GM18526 (cell line): ENCODE results near the gene SELENOV.

ENCODE experiments used
- POLR2A ChIP-seq: IDR thresholded peaks from 3 replicates; pipeline ENCODE4 v1.6.1; 2011; ENCODE audit not compliant: insufficient read length; ENCODE audit errors: extremely low read depth

The SELENOV gene

GRCh38 chr19:39481676-39482075 lies 33.3 kb upstream of the SELENOV start:
- TF ChIP-seq POLR2A: no peak

- no peak for TF ChIP-seq POLR2A
Observed at GRCh38 chr19:39483141-39483540, 31.8 kb upstream of the SELENOV start.

GRCh38 chr19:39489756-39490155 lies 25.2 kb upstream of the SELENOV start:
- TF ChIP-seq POLR2A: no peak

GRCh38 chr19:39492225-39492624 lies 22.7 kb upstream of the SELENOV start:
- TF ChIP-seq POLR2A: no peak

- TF ChIP-seq POLR2A: no peak
Observed at GRCh38 chr19:39492788-39493187, 22.2 kb upstream of the SELENOV start.

GRCh38 chr19:39494661-39495060 lies 20.3 kb upstream of the SELENOV start:
- no peak for TF ChIP-seq POLR2A

GRCh38 chr19:39496063-39496462 lies 18.9 kb upstream of the SELENOV start:
- no peak for TF ChIP-seq POLR2A

GRCh38 chr19:39497701-39497995 lies 17.3 kb upstream of the SELENOV start:
- TF ChIP-seq POLR2A: no peak

GRCh38 chr19:39497996-39498797 lies 16.7 kb upstream of the SELENOV start:
- no peak for TF ChIP-seq POLR2A

GRCh38 chr19:39498798-39499642 lies 15.9 kb upstream of the SELENOV start, which contains the start of gene DLL3:
Gene DLL3, plus strand, starts transcription at chr19:39498947. Its CDS starts 28 bp downstream, at chr19:39498975.
- no peak for TF ChIP-seq POLR2A

- TF ChIP-seq POLR2A: no peak
Observed at GRCh38 chr19:39499932-39500331, 15.0 kb upstream of the SELENOV start.

GRCh38 chr19:39500543-39500942 lies 14.4 kb upstream of the SELENOV start:
- no peak for TF ChIP-seq POLR2A

- no peak for TF ChIP-seq POLR2A
Observed at GRCh38 chr19:39501340-39501739, 13.6 kb upstream of the SELENOV start.

GRCh38 chr19:39502640-39503417 lies 12.1 kb upstream of the SELENOV start:
- TF ChIP-seq POLR2A: no peak

- no peak for TF ChIP-seq POLR2A
Observed at GRCh38 chr19:39506598-39506943, 8.4 kb upstream of the SELENOV start.
